WTC11 (cell line): ENCODE data around the gene RASL12. TPM values are rescaled to one million over a fixed set of nuclear protein-coding genes. Genes with fewer than 3 reads are reported as not detected.
"Not testable (repeated sequence)": the region's sequence is repeated elsewhere in the genome, so short reads cannot be mapped to it uniquely, and the experiment has no call there.

ENCODE experiments used
- ATAC-seq: fragments of 200-7000 bp; cut with Tn5 transposase; 2 replicates; pipeline ENCODE4 v1.10.0; 2021; ENCODE audit warnings: mild to moderate bottlenecking, moderate library complexity
- CTCF ChIA-PET: fragments of 300-600 bp; sonication (Branson Sonifier 250); formaldehyde crosslinking; loops from one replicate; lab custom pipeline; 2021; ENCODE audit warnings: antibody characterized with exemption; lab: Charles Lee
- POLR2A ChIA-PET: fragments of 350-600 bp; sonication (Branson Sonifier 250); formaldehyde crosslinking; loops from one replicate; lab custom pipeline; 2021; ENCODE audit warnings: antibody characterized with exemption; lab: Charles Lee
- DNase-seq: peaks from one replicate; pipeline ENCODE4 v3.0.0; 2021; ENCODE audit warnings: low spot score
- H3K27ac Mint-ChIP-seq: 2 replicates; pipeline ENCODE4 v1.8.0; 2021; ENCODE audit warnings: mixed read lengths
- H3K27me3 Mint-ChIP-seq: 2 replicates; pipeline ENCODE4 v1.8.0; 2021; ENCODE audit warnings: low read depth, mild to moderate bottlenecking, moderate library complexity, mixed read lengths
- H3K36me3 Mint-ChIP-seq: 2 replicates; pipeline ENCODE4 v1.8.0; 2021; ENCODE audit warnings: mixed read lengths
- H3K4me1 Mint-ChIP-seq: 2 replicates; pipeline ENCODE4 v1.8.0; 2022; ENCODE audit warnings: mixed read lengths
- H3K4me3 Mint-ChIP-seq: 2 replicates; pipeline ENCODE4 v1.8.0; 2021; ENCODE audit warnings: mild to moderate bottlenecking, moderate library complexity, mixed read lengths
- H3K9me3 Mint-ChIP-seq: 2 replicates; pipeline ENCODE4 v1.8.0; 2021; ENCODE audit warnings: mixed read lengths
- AR ChIP-seq: fragments of 250-450 bp; sonication (Bioruptor Pico); IDR thresholded peaks from 2 replicates; pipeline ENCODE4 v1.9.0; 2021; ENCODE audit warnings: mild to moderate bottlenecking
- ARID4B ChIP-seq: sonication (generic); formaldehyde crosslinking; IDR thresholded peaks from 2 replicates; pipeline ENCODE4 v1.8.0; 2023; ENCODE audit warnings: missing genetic modification reagents, mild to moderate bottlenecking, borderline replicate concordance
- CBFB ChIP-seq: sonication (generic); formaldehyde crosslinking; IDR thresholded peaks from 2 replicates; pipeline ENCODE4 v1.8.1; 2022; ENCODE audit warnings: mild to moderate bottlenecking, low read depth, missing genetic modification reagents
- CREB1 ChIP-seq: sonication (generic); formaldehyde crosslinking; IDR thresholded peaks from 2 replicates; pipeline ENCODE4 v1.8.0; 2023; ENCODE audit warnings: mild to moderate bottlenecking, missing genetic modification reagents
- ETV6 ChIP-seq: sonication (generic); formaldehyde crosslinking; IDR thresholded peaks from 2 replicates; pipeline ENCODE4 v1.8.1; 2022; ENCODE audit warnings: mild to moderate bottlenecking, missing genetic modification reagents
- FOXP4 ChIP-seq: sonication (generic); formaldehyde crosslinking; IDR thresholded peaks from 2 replicates; pipeline ENCODE4 v1.8.0; 2022; ENCODE audit warnings: mild to moderate bottlenecking, missing genetic modification reagents
- GRHL2 ChIP-seq: fragments of 250-450 bp; sonication (Bioruptor Pico); IDR thresholded peaks from 2 replicates; pipeline ENCODE4 v1.8.0; 2022; ENCODE audit warnings: mild to moderate bottlenecking, moderate library complexity; ENCODE audit not compliant: insufficient replicate concordance, severe bottlenecking
- HMGXB4 ChIP-seq: sonication (generic); formaldehyde crosslinking; IDR thresholded peaks from 2 replicates; pipeline ENCODE4 v1.8.1; 2023; ENCODE audit warnings: mild to moderate bottlenecking, moderate library complexity, missing genetic modification reagents
- MAX ChIP-seq: sonication (generic); formaldehyde crosslinking; IDR thresholded peaks from 2 replicates; pipeline ENCODE4 v1.8.0; 2022; ENCODE audit warnings: mild to moderate bottlenecking, missing genetic modification reagents
- MXD4 ChIP-seq: fragments of 250-450 bp; sonication (Bioruptor Pico); IDR thresholded peaks from 2 replicates; pipeline ENCODE4 v1.8.0; 2021; ENCODE audit warnings: mild to moderate bottlenecking, moderate library complexity, borderline replicate concordance
- MYBL2 ChIP-seq: sonication (generic); formaldehyde crosslinking; IDR thresholded peaks from 2 replicates; pipeline ENCODE4 v1.8.1; 2023; ENCODE audit warnings: mild to moderate bottlenecking, moderate library complexity, missing genetic modification reagents
- NFYB ChIP-seq: sonication (generic); formaldehyde crosslinking; conservative IDR thresholded peaks from 2 replicates; pipeline ENCODE4 v1.8.0; 2022; ENCODE audit warnings: low read depth, missing genetic modification reagents
- OVOL2 ChIP-seq: fragments of 250-450 bp; sonication (Bioruptor Pico); IDR thresholded peaks from 2 replicates; pipeline ENCODE4 v1.9.0; 2021; ENCODE audit warnings: mild to moderate bottlenecking, borderline replicate concordance
- PRRX2 ChIP-seq: fragments of 250-450 bp; sonication (Bioruptor Pico); IDR thresholded peaks from 2 replicates; pipeline ENCODE4 v1.8.0; 2021; ENCODE audit warnings: mild to moderate bottlenecking
- SMAD4 ChIP-seq: sonication (generic); formaldehyde crosslinking; IDR thresholded peaks from 2 replicates; pipeline ENCODE4 v1.8.0; 2022; ENCODE audit warnings: mild to moderate bottlenecking, missing genetic modification reagents
- TCF7 ChIP-seq: sonication (generic); formaldehyde crosslinking; IDR thresholded peaks from 2 replicates; pipeline ENCODE4 v1.8.0; 2022; ENCODE audit warnings: mild to moderate bottlenecking, low read depth, missing genetic modification reagents, moderate library complexity
- ZNF232 ChIP-seq: sonication (generic); formaldehyde crosslinking; IDR thresholded peaks from 2 replicates; pipeline ENCODE4 v1.8.0; 2022; ENCODE audit warnings: mild to moderate bottlenecking, missing genetic modification reagents
- ZNF263 ChIP-seq: sonication (generic); formaldehyde crosslinking; IDR thresholded peaks from 2 replicates; pipeline ENCODE4 v1.8.1; 2022; ENCODE audit warnings: low read depth, mild to moderate bottlenecking, moderate library complexity, missing genetic modification reagents
- total RNA-seq: library from RNA; stranded (reverse); gene quantifications from 3 replicates; pipeline ENCODE4 v1.2.3, GENCODE V29; 2021

The RASL12 gene
- total RNA-seq, 1 experiment from 2014 or later = 5.6 TPM

GRCh38 chr15:65075607-65076395, 8.0 kb upstream of the RASL12 start:
- CTCF ChIA-PET = interaction anchor here (1.5 to 15.1 kb wide), 6 partner anchors 8 to 42 kb away, joined by 3 to 308 read pairs (median 52); partner anchors contain the start of gene RASL12
- H3K4me3 Mint-ChIP-seq = not testable (repeated sequence)

GRCh38 chr15:65074946-65075345, 7.2 kb upstream of the RASL12 start:
- Mint-ChIP-seq H3K27me3 (peaks cover 12% of the 10 kb centered on the region), H3K9me3 (peaks cover 11% of the 10 kb centered on the region), H3K4me1 (peaks cover 23% of the 10 kb centered on the region)
- H3K4me3 Mint-ChIP-seq, H3K27ac Mint-ChIP-seq, POLR2A ChIA-PET, DNase-seq, H3K36me3 Mint-ChIP-seq, ATAC-seq: not testable (repeated sequence)
- CTCF ChIA-PET = interaction anchor here (1.3 to 1.4 kb wide), 2 partner anchors 12 to 21 kb away, joined by 4 to 8 read pairs; no protein-coding TSS in a partner anchor

More at GRCh38 chr15:65075607-65076395, 8.0 kb upstream of the RASL12 start:
- peak; percentile 33 for TF ChIP-seq NFYB (CRISPR knock-in tag)
- H3K36me3 Mint-ChIP-seq, ATAC-seq, POLR2A ChIA-PET, DNase-seq: not testable (repeated sequence)
- Mint-ChIP-seq H3K27ac (peak overlapping the region; percentile 63; the same call in 1 of the 2 replicates), H3K4me1 (peaks cover 23% of the 10 kb centered on the region), H3K9me3 (peaks cover 11% of the 10 kb centered on the region), H3K27me3 (peaks cover 12% of the 10 kb centered on the region)

GRCh38 chr15:65072617-65073016, 4.8 kb upstream of the RASL12 start:
- Mint-ChIP-seq H3K36me3 (peaks cover 4% of the 10 kb centered on the region; the same call in 1 of the 2 replicates), H3K4me1 (peaks cover 19% of the 10 kb centered on the region), H3K27me3 (peaks cover 14% of the 10 kb centered on the region), H3K4me3 (no peak overlapping the region)
- ATAC-seq (no peak), DNase-seq (no peak)
- ChIA-PET CTCF (interaction anchor here (1.1 kb wide), 1 partner anchor 14 kb away, joined by 3 read pairs; no protein-coding TSS in a partner anchor), POLR2A (no interaction called here)
- TF ChIP-seq ZNF263 (CRISPR knock-in tag) = no peak
- no peak for TF ChIP-seq HMGXB4
- TF ChIP-seq ZNF232 (CRISPR knock-in tag) = no peak
- TF ChIP-seq MYBL2 (CRISPR knock-in tag) = no peak
- TF ChIP-seq MAX (CRISPR knock-in tag) = no peak
- TF ChIP-seq SMAD4 (CRISPR knock-in tag) = no peak
- TF ChIP-seq PRRX2 (CRISPR knock-in tag) = no peak
- no peak for TF ChIP-seq TCF7 (CRISPR knock-in tag)
- no peak for TF ChIP-seq CBFB
- TF ChIP-seq ARID4B = no peak
- no peak for TF ChIP-seq NFYB (CRISPR knock-in tag)
- no peak for TF ChIP-seq ETV6 (CRISPR knock-in tag)
- TF ChIP-seq GRHL2 (CRISPR knock-in tag) = no peak
- no peak for TF ChIP-seq CREB1
- TF ChIP-seq OVOL2 (CRISPR knock-in tag) = no peak
- TF ChIP-seq MXD4 = no peak
- TF ChIP-seq FOXP4 (CRISPR knock-in tag) = no peak
- TF ChIP-seq AR (CRISPR knock-in tag) = no peak
- TF ChIP-seq, all 79 proteins: peak for 0
- H3K9me3 Mint-ChIP-seq = peaks cover 11% of the 10 kb centered on the region
- no peak overlapping the region for H3K27ac Mint-ChIP-seq
